IMR-90 (cell line): ENCODE measurements around the gene MEX3B. TPM values are rescaled to one million over a fixed set of nuclear protein-coding genes. Genes with fewer than 3 reads are reported as not detected.

ENCODE experiments used
- ATAC-seq: fragments of 200-7000 bp; cut with Tn5 transposase; 2 replicates; pipeline ENCODE4 v1.9.1; 2020; ENCODE audit warnings: low read depth, mild to moderate bottlenecking, moderate library complexity
- BruUV-seq: library from RNA; stranded (reverse); fragments of 400-500 nt; replicated peaks from 2 replicates; lab custom pipeline; 2021; lab: Mats Ljungman, UMichigan
- CTCF ChIA-PET: fragments of 300-600 bp; formaldehyde crosslinking; extraction: SDS; loops from one replicate; lab custom pipeline; 2021; ENCODE audit warnings: antibody characterized with exemption; lab: Yijun Ruan, JAX
- POLR2A ChIA-PET: fragments of 300-600 bp; sonication (Branson Sonifier 250); formaldehyde crosslinking; loops from one replicate; lab custom pipeline; 2022; ENCODE audit warnings: antibody characterized with exemption; ENCODE audit not compliant: unreplicated experiment; lab: Charles Lee
- DNase-seq: peaks from one replicate; pipeline ENCODE4 v3.0.0; 2013
- H2AFZ ChIP-seq: replicated peaks from 2 replicates; pipeline ENCODE3; 2013; ENCODE audit warnings: low read length, mild to moderate bottlenecking; ENCODE audit not compliant: poor library complexity
- H2AK5ac ChIP-seq: 2 replicates; pipeline ENCODE4 v1.6.1; 2013; ENCODE audit warnings: low read depth, low read length, inconsistent platforms
- H2AK9ac ChIP-seq: replicated peaks from 2 replicates; pipeline ENCODE3; 2013; ENCODE audit warnings: mild to moderate bottlenecking, low read depth, low read length, moderate library complexity; ENCODE audit not compliant: poor library complexity
- H2BK120ac ChIP-seq: 2 replicates; pipeline ENCODE4 v1.6.1; 2013; ENCODE audit warnings: low read depth, low read length, inconsistent platforms
- H2BK15ac ChIP-seq: 3 replicates; pipeline ENCODE4 v1.6.1; 2013; ENCODE audit warnings: low read depth, low read length, inconsistent platforms
- H2BK20ac ChIP-seq: 2 replicates; pipeline ENCODE4 v1.6.1; 2013; ENCODE audit warnings: low read depth, mild to moderate bottlenecking, inconsistent platforms, low read length, moderate library complexity
- H2BK5ac ChIP-seq: 2 replicates; pipeline ENCODE4 v1.6.1; 2013; ENCODE audit warnings: mild to moderate bottlenecking, low read depth, low read length, inconsistent platforms; ENCODE audit not compliant: poor library complexity, severe bottlenecking
- H3K14ac ChIP-seq: replicated peaks from 2 replicates; pipeline ENCODE4 v1.6.1; 2013; ENCODE audit warnings: low read depth, low read length, inconsistent platforms
- H3K18ac ChIP-seq: 2 replicates; pipeline ENCODE4 v1.6.1; 2013; ENCODE audit warnings: low read depth, low read length, control low read depth
- H3K23ac ChIP-seq: 2 replicates; pipeline ENCODE4 v1.6.1; 2013; ENCODE audit warnings: low read depth, low read length, inconsistent platforms
- H3K27ac ChIP-seq: 2 replicates; pipeline ENCODE4 v1.5.1; 2013; ENCODE audit warnings: mild to moderate bottlenecking, control low read depth, low read length; ENCODE audit not compliant: insufficient read depth
- H3K27me3 ChIP-seq: 2 replicates; pipeline ENCODE4 v1.6.1; 2013; ENCODE audit warnings: low read length; ENCODE audit not compliant: control insufficient read depth, insufficient read depth
- H3K36me3 ChIP-seq: 2 replicates; pipeline ENCODE4 v1.6.1; 2013; ENCODE audit warnings: low read length, mixed read lengths; ENCODE audit not compliant: control insufficient read depth, insufficient read depth
- H3K4ac ChIP-seq: 2 replicates; pipeline ENCODE4 v1.6.1; 2013; ENCODE audit warnings: low read depth, low read length, inconsistent platforms
- H3K4me1 ChIP-seq: 2 replicates; pipeline ENCODE4 v1.6.1; 2013; ENCODE audit warnings: low read length, mixed read lengths; ENCODE audit not compliant: control insufficient read depth, insufficient read depth
- H3K4me2 ChIP-seq: 2 replicates; pipeline ENCODE4 v1.6.1; 2013; ENCODE audit warnings: low read depth, mild to moderate bottlenecking, control low read depth, low read length, moderate library complexity
- H3K4me3 ChIP-seq: 2 replicates; pipeline ENCODE4 v1.5.1; 2013; ENCODE audit warnings: low read depth, mild to moderate bottlenecking, control low read depth, low read length, moderate library complexity; ENCODE audit not compliant: insufficient read depth
- H3K56ac ChIP-seq: 2 replicates; pipeline ENCODE4 v1.6.1; 2013; ENCODE audit warnings: low read length, inconsistent platforms; ENCODE audit not compliant: insufficient read depth; ENCODE audit errors: extremely low read depth
- H3K79me1 ChIP-seq, 2 experiments: 2 replicates each; pipeline ENCODE4 v1.6.1; 2013; ENCODE audit warnings: low read length in 2 of 2, inconsistent platforms in 1 of 2, low read depth in 1 of 2
- H3K9ac ChIP-seq: 2 replicates; pipeline ENCODE4 v1.6.1; 2013; ENCODE audit warnings: low read depth, low read length, control low read depth
- H3K9me1 ChIP-seq: 2 replicates; pipeline ENCODE4 v1.6.1; 2013; ENCODE audit warnings: low read length, inconsistent platforms; ENCODE audit not compliant: insufficient read depth
- H3K9me3 ChIP-seq: 2 replicates; pipeline ENCODE4 v1.6.1; 2013; ENCODE audit warnings: low read length; ENCODE audit not compliant: control insufficient read depth, insufficient read depth
- H4K20me1 ChIP-seq: 2 replicates; pipeline ENCODE4 v1.6.1; 2013; ENCODE audit warnings: low read length, inconsistent platforms; ENCODE audit not compliant: insufficient read depth
- H4K5ac ChIP-seq: 2 replicates; pipeline ENCODE4 v1.6.1; 2013; ENCODE audit warnings: mild to moderate bottlenecking, low read depth, low read length, control low read depth
- H4K8ac ChIP-seq, 2 experiments: 2 replicates each; pipeline ENCODE4 v1.6.1; 2013; ENCODE audit warnings: low read depth in 2 of 2, low read length in 2 of 2, control low read depth in 1 of 2, inconsistent platforms in 1 of 2
- H4K91ac ChIP-seq: 2 replicates; pipeline ENCODE4 v1.6.1; 2013; ENCODE audit warnings: low read depth, low read length, inconsistent platforms; ENCODE audit not compliant: insufficient read depth
- FOS ChIP-seq: fragments of 150-350 bp; IDR thresholded peaks from 2 replicates; pipeline ENCODE4 v1.6.1; 2016; ENCODE audit warnings: low read depth, low read length
- MXI1 ChIP-seq: IDR thresholded peaks from 2 replicates; pipeline ENCODE4 v1.6.1; 2012; ENCODE audit warnings: low read depth, mild to moderate bottlenecking, low read length, moderate library complexity, borderline replicate concordance
- NFE2L2 ChIP-seq: fragments of 150-350 bp; IDR thresholded peaks from 2 replicates; pipeline ENCODE4 v1.6.1; 2016; ENCODE audit warnings: low read depth, mild to moderate bottlenecking, low read length
- RCOR1 ChIP-seq: IDR thresholded peaks from 2 replicates; pipeline ENCODE4 v1.6.1; 2012; ENCODE audit warnings: mild to moderate bottlenecking, low read length, improper control_type of control experiment; ENCODE audit not compliant: insufficient replicate concordance
- SMC3 ChIP-seq: fragments of 150-350 bp; IDR thresholded peaks from 2 replicates; pipeline ENCODE4 v1.6.1; 2016; ENCODE audit warnings: low read depth, mild to moderate bottlenecking, antibody characterized with exemption, low read length, moderate library complexity
- WGBS, 2 experiments: methylation state at CpG; one replicate each; pipeline versions ENCODE4 v1.1.5 to v1.1.7; 2013; ENCODE audit warnings: missing lambda C conversion rate in 2 of 2; ENCODE audit not compliant: insufficient read length in 1 of 2; ENCODE audit errors: extremely low coverage in 2 of 2; 5-methylcytosine and 5-hydroxymethylcytosine counted together
- dilution Hi-C: fragments of 300-500 bp; cut with HindIII; formaldehyde crosslinking; loops from one replicate; pipeline ENCODE4 v1.14.3; 2018; ENCODE audit warnings: low sequenced_read_pairs; ENCODE audit not compliant: unreplicated experiment
- in situ Hi-C: fragments of 300-500 bp; cut with MboI; formaldehyde crosslinking; loops from 3 replicates; pipeline ENCODE4 v1.14.3; 2019; ENCODE audit warnings: low sequenced_read_pairs, inconsistent platforms, mixed read lengths
- intact Hi-C: fragments of 100-400 bp; cut with micrococcal nuclease; formaldehyde crosslinking; loops from 2 replicates; pipeline ENCODE4 v1.10.0; 2022
- polyA plus RNA-seq, 3 experiments: library from polyadenylated mRNA; depleted of rRNA; stranded (reverse); fragments of >200 nt; gene quantifications; 2 replicates each; pipeline ENCODE4 v1.2.3, GENCODE V29; 2012; ENCODE audit warnings: low replicate concordance in 1 of 3
- total RNA-seq: library from RNA; depleted of rRNA; stranded (reverse); fragments of >200 nt; gene quantifications from 2 replicates; pipeline ENCODE4 v1.2.3, GENCODE V29; 2012

Gene MEX3B
- total and polyA plus RNA-seq, 2 of the 4 experiments (the other 2 are of a cell fraction), result 3.6 to 12.9 TPM

DNA sequence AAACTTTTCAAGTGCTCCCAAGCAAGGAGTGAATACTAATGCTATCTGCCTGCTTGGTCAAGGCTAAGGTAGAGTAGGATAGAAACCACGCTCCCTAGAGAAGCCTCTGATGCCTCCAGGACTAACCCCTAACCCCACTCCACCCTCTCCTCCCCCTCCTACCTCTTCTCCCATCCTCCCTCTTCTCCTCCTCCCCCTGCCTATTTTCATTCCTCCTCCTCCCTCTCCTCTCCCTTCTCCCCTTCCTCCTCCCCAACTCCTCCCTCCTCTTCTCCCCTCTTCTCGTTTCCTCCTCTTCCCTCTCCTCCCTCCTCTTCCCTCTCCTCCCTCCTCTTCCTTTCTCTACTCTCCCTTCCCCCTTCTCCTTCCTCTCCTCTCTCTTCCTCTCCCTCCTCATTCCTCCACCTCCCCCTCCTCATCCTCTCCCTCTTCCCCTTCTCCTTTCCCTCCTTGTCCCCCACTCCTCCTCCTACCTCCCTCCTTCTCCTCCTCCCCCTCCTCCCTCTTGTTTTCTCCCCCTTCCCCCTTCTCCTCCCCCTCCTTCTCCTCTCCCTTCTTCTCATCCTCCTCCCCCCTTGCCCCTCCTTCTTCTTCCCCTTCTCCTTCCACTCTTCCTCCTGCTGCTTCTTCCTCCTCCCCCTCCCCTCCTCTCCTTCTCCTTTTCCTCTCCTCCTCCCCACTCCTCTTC, 12.8 kb upstream of the MEX3B start:
- H4K91ac ChIP-seq, result no peak overlapping the region
- H3K14ac ChIP-seq, result no peak overlapping the region
- H3K9me3 ChIP-seq, result no peaks in the 10 kb centered on the region
- no peak for TF ChIP-seq SMC3
- TF ChIP-seq NFE2L2, result no peak
- TF ChIP-seq RCOR1, result no peak
- no peak for TF ChIP-seq FOS
- no peak for TF ChIP-seq MXI1
- DNase-seq, result no peak
- H2BK15ac ChIP-seq, result no peak overlapping the region
- no peak overlapping the region for H3K27ac ChIP-seq
- ChIA-PET POLR2A (no interaction called here), CTCF (no interaction called here)
- no peak overlapping the region for H2BK120ac ChIP-seq
- ATAC-seq, result no peak
- H3K4me3 ChIP-seq, result no peak overlapping the region
- H3K23ac ChIP-seq, result no peak overlapping the region
- H3K79me1 ChIP-seq, result no peaks in the 10 kb centered on the region
- no peak overlapping the region for H3K4me2 ChIP-seq
- intact Hi-C loops (no loop called here), in situ Hi-C loops (no loop called here), dilution Hi-C loops (no loop called here)
- H4K8ac ChIP-seq, result no peak overlapping the region
- no peak overlapping the region for H3K18ac ChIP-seq
- no peak overlapping the region for H2AFZ ChIP-seq
- no peak overlapping the region for H4K5ac ChIP-seq
- peaks cover 40% of the 10 kb centered on the region for H3K27me3 ChIP-seq
- no peak overlapping the region for H2AK9ac ChIP-seq
- H3K4me1 ChIP-seq, result peaks cover 2% of the 10 kb centered on the region; the same call in 1 of the 2 replicates
- H2AK5ac ChIP-seq, result no peak overlapping the region
- no peak overlapping the region for H2BK5ac ChIP-seq
- WGBS, 2 experiments, result 5 to 33% methylated on average over 1 of the region's 2 CpGs
- H2BK20ac ChIP-seq, result no peak overlapping the region
- H3K36me3 ChIP-seq, result no peaks in the 10 kb centered on the region
- no peak overlapping the region for H3K9ac ChIP-seq
- no peak overlapping the region for H3K56ac ChIP-seq
- no peak overlapping the region for H3K4ac ChIP-seq
- BruUV-seq, result no TSS peak
- H3K9me1 ChIP-seq, result no peaks in the 10 kb centered on the region
- H4K20me1 ChIP-seq, result no peaks in the 10 kb centered on the region
